DND-41 (cell line): ENCODE data around the gene SUSD6.

Source experiments
- CTCF ChIP-seq: IDR thresholded peaks from 2 replicates; pipeline ENCODE4 v1.5.1; 2012; ENCODE audit warnings: borderline replicate concordance, low read length, moderate library complexity, mild to moderate bottlenecking; ENCODE audit not compliant: poor library complexity, severe bottlenecking; ENCODE audit errors: extremely low read depth
- EZH2 ChIP-seq: IDR thresholded peaks from 3 replicates; pipeline ENCODE4 v1.6.1; 2012; ENCODE audit warnings: borderline replicate concordance, low read depth, mild to moderate bottlenecking, moderate library complexity, low read length, inconsistent platforms; ENCODE audit not compliant: severe bottlenecking

GRCh38 chr14:69726761-69727511, 115.5 kb downstream of the SUSD6 start:
- TF ChIP-seq CTCF (peak; percentile 97), EZH2 (no peak)
